LNCaP clone FGC (cell line): ENCODE measurements around the gene MC2R.

ENCODE experiments used
- DNase-seq: peaks from one replicate; pipeline ENCODE4 v3.0.0-alpha.2; 2011; ENCODE audit warnings: low read depth
- H3K4me3 ChIP-seq: 2 replicates; pipeline ENCODE4 v1.5.1; 2011; ENCODE audit warnings: mild to moderate bottlenecking, low read depth, low read length, control low read depth
- CTCF ChIP-seq: IDR thresholded peaks from 2 replicates; pipeline ENCODE4 v1.5.1; 2012; ENCODE audit warnings: mild to moderate bottlenecking; ENCODE audit not compliant: control insufficient read depth, insufficient read depth; ENCODE audit errors: extremely low read depth

Gene MC2R

GRCh38 chr18:13914170-13914569, 1.2 kb downstream of the MC2R start:
- no peak overlapping the region for H3K4me3 ChIP-seq
- no peak for TF ChIP-seq CTCF
- DNase-seq = no peak

- no peak overlapping the region for H3K4me3 ChIP-seq
- DNase-seq = no peak
- no peak for TF ChIP-seq CTCF
Observed at GRCh38 chr18:13913205-13913604, 2.1 kb downstream of the MC2R start.

- no peak for TF ChIP-seq CTCF
- DNase-seq = no peak
- no peak overlapping the region for H3K4me3 ChIP-seq
Observed at GRCh38 chr18:13912601-13913000, 2.7 kb downstream of the MC2R start.

- no peak for TF ChIP-seq CTCF
- DNase-seq = no peak
- no peak overlapping the region for H3K4me3 ChIP-seq
Observed at GRCh38 chr18:13910986-13911385, 4.3 kb downstream of the MC2R start.

GRCh38 chr18:13910501-13910900, 4.8 kb downstream of the MC2R start:
- no peak overlapping the region for H3K4me3 ChIP-seq
- DNase-seq = no peak
- TF ChIP-seq CTCF = no peak

GRCh38 chr18:13909141-13909940, 6.0 kb downstream of the MC2R start:
- peak; percentile 72 for DNase-seq
- TF ChIP-seq CTCF = peak; percentile 46
- no peak overlapping the region for H3K4me3 ChIP-seq

GRCh38 chr18:13900633-13901032, 14.7 kb downstream of the MC2R start:
- TF ChIP-seq CTCF = no peak
- H3K4me3 ChIP-seq = no peak overlapping the region
- DNase-seq = no peak
